RKO (cell line): ENCODE results near the gene LRCOL1.

Experiments
- DNase-seq: peaks from one replicate; pipeline ENCODE4 v3.0.0-alpha.2; 2016; ENCODE audit warnings: low spot score

Gene LRCOL1

GRCh38 chr12:132610051-132610759 is at the start of gene LRCOL1:
Gene LRCOL1 (minus strand): TSS chr12:132610582. CDS start chr12:132606251, 4,331 bp downstream.
- DNase-seq: no peak

DNA sequence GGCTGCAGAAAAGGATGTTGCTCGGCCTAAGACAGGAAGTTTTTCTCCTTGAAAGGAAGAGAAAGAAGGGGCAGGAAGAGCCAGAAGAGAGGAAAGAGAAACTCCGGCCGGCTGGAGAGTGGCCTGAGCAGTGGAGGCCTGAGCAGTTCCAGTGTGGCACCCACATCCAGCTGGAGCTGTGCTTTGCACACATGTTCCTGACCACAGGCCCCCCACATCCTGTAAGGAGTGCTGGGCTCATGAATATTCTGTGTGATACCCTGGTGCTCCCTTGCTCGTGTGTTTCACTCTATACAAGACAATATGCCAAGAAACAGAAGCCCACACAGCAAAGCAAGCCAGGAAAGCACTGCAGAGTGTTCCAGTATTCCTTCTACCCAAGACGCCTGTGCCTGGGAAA is 49.7 kb upstream of the LRCOL1 start:
- no peak for DNase-seq

- no peak for DNase-seq
Observed at GRCh38 chr12:132659146-132659545, 48.8 kb upstream of the LRCOL1 start.

DNA sequence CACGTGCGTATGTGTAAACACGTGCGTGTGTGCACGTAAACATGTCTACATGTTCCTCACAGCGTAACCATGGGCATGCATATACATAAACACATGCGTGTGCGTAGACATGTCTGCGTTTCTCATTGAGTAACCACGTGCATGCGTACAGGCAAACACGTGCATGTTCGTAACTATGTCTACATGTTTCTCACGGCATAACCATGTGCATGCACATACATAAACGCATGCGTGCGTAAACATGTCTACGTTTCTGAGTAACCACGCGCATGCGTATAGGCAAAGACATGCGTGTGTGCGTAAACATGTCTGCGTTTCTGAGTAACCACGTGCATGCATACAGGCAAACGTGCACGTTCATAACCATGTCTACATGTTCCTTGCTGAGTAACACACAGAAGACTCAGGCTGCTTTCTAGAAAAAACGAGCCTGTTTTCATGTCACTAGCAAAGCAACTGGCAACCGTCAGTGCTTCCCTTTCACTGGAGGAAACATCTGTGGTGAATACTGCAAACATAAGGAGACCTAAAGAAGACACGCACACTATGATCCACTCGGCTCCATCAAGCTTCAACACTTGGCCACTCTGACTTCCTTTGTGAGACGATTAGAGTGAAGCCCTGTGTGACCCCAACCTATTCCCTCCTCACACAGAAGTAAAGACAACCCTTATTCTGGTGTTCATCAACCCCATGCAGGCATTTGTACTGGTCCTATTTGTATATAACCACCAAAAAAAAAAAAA is 47.9 kb upstream of the LRCOL1 start:
- no peak for DNase-seq

- DNase-seq: no peak
Observed at GRCh38 chr12:132657004-132657727, 46.8 kb upstream of the LRCOL1 start.

DNA sequence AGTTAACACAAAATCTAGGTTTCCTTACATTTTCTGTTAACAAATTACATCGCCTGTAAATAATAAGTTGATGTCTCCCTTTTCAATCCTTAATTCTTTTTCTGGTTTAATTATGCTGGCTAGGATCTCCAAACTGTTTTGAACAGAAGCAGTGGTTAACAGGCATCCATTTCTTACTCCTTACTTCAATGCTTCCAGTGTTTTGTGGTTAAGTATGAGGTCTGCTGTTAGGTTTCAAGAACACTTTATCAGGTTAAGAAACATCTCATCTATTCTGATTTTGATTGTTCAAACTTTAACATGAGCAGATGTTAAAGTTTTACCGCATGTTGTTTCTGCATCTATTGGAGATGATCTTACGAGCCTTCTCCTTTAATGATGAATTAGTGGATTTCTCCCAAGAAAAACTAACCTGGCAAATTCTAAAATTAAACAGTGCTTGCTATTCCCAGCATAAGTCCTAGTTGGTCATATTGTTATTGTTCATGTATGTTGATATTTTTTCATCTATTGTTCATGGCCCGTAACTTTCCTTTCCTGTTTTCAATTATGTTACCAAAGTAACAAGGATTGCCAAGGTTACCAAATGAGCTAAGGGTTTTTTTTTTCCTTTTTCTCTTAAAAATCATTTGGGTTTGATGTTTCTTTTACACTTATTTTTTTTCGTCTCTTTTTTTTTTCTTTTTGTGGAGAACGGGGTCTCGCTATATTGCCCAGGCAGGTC is 43.3 kb upstream of the LRCOL1 start:
- DNase-seq: no peak

DNA sequence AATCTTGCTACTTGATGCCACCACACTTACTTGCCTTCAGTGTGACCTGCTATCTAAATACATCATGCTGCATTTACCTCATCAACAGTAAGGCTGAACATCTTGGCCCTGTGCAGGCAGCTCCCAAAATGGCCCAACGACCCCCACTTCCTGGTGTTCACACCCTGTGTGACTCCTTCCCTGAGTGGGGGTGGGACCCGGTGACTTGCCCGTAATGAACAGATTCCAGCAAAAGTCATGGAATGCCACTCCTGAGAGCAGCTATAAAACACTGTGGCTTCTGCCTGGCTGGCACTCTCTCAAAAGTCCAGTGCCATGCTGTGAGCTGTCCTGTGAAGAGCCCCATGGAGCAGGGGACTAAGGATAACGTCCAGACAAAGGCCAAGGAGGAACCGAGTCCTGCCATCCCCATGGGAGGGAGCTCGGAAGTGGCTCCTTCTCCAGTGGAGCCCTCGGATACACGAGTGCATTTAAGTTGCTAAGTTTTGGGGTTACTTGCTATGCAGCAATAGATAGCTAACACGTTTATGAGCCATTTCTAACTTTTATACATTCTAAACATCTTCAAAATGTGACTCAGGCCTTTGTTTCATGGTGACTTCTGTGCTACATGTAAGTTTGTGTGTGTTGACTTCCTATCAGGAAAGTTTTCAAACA is 41.2 kb upstream of the LRCOL1 start:
- peak; percentile 77 for DNase-seq

DNA sequence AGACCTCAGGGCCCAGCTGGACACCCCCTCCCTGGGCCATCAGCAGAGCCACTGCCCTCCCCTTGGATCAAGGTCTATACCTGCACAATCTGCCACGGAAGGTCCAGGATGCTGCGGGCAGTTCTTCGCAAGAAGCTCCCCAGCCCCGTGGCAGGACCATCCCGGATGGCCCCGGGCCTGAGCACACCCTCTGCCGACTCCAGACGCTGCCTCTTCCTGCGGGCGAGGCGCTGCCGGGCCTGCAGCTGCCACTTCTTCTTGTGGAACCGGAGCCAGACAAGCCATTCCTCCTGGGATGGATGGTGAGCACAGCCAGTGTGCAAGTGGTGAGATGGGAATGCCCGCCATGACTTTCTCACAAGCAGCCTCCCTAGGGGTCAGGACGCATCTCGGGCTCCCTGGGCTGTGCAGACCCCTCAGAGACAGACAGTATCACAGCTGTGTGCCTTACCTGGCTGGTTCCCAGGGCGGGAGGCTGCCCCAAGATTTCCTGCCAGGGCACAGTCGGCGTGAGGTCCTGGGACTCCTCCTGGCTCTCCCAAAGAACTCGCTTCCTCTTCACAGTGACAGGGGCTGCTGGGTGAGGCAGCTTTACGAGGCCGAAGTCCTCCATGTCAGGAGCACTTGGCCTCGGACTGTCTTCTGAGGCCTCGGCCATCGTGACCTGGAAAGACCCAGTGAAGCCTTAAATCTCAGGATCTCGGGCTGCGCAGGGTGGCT is 39.0 kb upstream of the LRCOL1 start:
- no peak for DNase-seq

- no peak for DNase-seq
Observed at GRCh38 chr12:132648616-132649225, 38.3 kb upstream of the LRCOL1 start.

DNA sequence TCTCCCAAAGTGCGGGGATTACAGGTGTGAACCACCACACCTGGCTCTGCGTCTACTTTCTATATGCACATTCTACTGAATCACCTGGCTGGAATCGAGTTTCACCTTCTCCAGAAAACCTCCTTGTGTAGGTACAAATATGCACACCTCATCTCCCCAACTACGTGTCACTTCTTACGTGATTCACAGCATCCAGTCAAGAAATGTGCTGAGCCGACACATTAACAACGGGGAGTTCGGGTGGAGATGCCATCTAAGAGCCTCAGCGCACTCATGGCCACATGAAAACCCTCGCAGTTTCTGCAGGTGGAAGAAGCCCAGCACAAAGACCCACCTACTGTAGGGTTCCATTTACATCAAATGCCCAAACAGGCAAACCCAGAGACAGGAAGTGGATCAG is 37.5 kb upstream of the LRCOL1 start:
- DNase-seq: no peak

- DNase-seq: no peak
Observed at GRCh38 chr12:132646850-132647249, 36.5 kb upstream of the LRCOL1 start.

- no peak for DNase-seq
Observed at GRCh38 chr12:132642846-132643835, 32.8 kb upstream of the LRCOL1 start.

DNA sequence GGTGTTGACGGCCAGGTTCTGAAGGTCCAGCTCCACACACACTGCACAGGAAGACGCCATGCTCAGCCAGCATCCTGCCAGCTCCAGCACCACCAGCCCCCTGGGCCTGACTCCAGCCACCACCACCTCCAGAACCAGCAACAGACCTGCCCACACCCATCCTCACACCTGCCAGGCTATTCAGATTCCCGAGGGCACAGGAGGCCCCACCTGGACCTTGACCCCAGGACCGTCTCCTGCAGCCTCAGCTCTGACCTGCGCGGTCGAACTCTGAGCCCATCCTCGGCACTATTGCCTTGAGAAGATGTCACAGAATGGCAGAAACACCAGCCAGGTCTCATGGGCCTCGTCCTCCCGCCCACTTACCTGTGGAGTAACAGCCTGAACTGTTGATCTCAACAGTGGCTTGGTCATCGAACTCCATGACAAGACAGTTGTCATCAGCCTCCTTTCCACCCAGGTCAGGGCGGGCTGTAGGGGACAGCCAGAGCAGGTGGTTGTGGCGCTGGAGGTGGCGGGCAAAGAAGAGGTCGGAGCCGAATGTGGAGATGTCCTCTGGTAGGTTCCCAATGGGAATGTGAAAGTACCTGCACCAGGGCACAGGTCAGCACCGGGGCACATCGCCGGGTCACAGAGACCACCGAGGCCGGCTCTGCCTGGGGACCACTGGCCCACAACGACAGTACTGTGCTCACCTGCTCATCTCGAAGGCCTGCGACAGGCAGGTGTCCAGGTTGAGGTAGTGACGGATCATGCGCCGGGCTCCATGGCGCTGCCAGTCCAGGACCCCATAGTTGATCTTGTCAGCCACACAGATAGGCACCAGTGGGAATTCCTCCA is 31.6 kb upstream of the LRCOL1 start:
- no peak for DNase-seq

GRCh38 chr12:132640936-132641335 is 30.6 kb upstream of the LRCOL1 start:
- no peak for DNase-seq

- DNase-seq: no peak
Observed at GRCh38 chr12:132639956-132640520, 29.7 kb upstream of the LRCOL1 start.

- peak; percentile 49 for DNase-seq
Observed at GRCh38 chr12:132638541-132639408, 28.4 kb upstream of the LRCOL1 start.

- DNase-seq: no peak
Observed at GRCh38 chr12:132637811-132638210, 27.4 kb upstream of the LRCOL1 start.
